Smooth muscle cell (in vitro differentiated cells): Measurements from ENCODE around the gene TOM1L2. TPM values are rescaled to one million over a fixed set of nuclear protein-coding genes. Genes with fewer than 3 reads are reported as not detected.

ENCODE experiments used
- DNase-seq: peaks from one replicate; lab custom pipeline; 2025; ENCODE audit not compliant: unreplicated experiment; lab: John Stamatoyannopoulos, UW
- H2AFZ ChIP-seq: fragments of 200-600 bp; sonication (generic); 2 replicates; pipeline ENCODE4 v1.6.0; 2016; ENCODE audit warnings: antibody characterized with exemption, low read depth, mild to moderate bottlenecking
- H3F3A ChIP-seq: fragments of 200-600 bp; sonication (generic); 2 replicates; pipeline ENCODE4 v1.6.0; 2017; ENCODE audit warnings: antibody characterized with exemption, low read depth
- H3K27ac ChIP-seq: fragments of 200-600 bp; sonication (generic); 2 replicates; pipeline ENCODE4 v1.5.1; 2016; ENCODE audit warnings: low read depth, mild to moderate bottlenecking
- H3K27me3 ChIP-seq: fragments of 200-600 bp; sonication (generic); 2 replicates; pipeline ENCODE4 v1.6.1; 2016; ENCODE audit warnings: low read depth, mild to moderate bottlenecking
- H3K36me3 ChIP-seq: fragments of 200-600 bp; sonication (generic); 2 replicates; pipeline ENCODE4 v1.5.1; 2016; ENCODE audit warnings: low read depth
- H3K4me1 ChIP-seq: fragments of 200-600 bp; sonication (generic); 2 replicates; pipeline ENCODE4 v1.5.1; 2016; ENCODE audit warnings: low read depth
- H3K4me2 ChIP-seq: fragments of 200-600 bp; sonication (generic); 2 replicates; pipeline ENCODE4 v1.6.0; 2016; ENCODE audit warnings: mild to moderate bottlenecking
- H3K4me3 ChIP-seq: fragments of 200-600 bp; sonication (generic); 2 replicates; pipeline ENCODE4 v1.5.1; 2016; ENCODE audit warnings: mild to moderate bottlenecking
- H3K79me2 ChIP-seq: fragments of 200-600 bp; sonication (generic); 2 replicates; pipeline ENCODE4 v1.6.0; 2016; ENCODE audit warnings: low read depth, mild to moderate bottlenecking
- H3K9ac ChIP-seq: fragments of 200-600 bp; sonication (generic); 2 replicates; pipeline ENCODE4 v1.6.0; 2016; ENCODE audit warnings: low read depth
- H3K9me3 ChIP-seq: fragments of 200-600 bp; sonication (generic); replicated peaks from 2 replicates; pipeline ENCODE4 v1.5.1; 2016; ENCODE audit warnings: low read depth
- H4K20me1 ChIP-seq: fragments of 200-600 bp; sonication (generic); 2 replicates; pipeline ENCODE4 v1.6.0; 2016; ENCODE audit warnings: low read depth
- CTCF ChIP-seq: fragments of 200-600 bp; sonication (generic); IDR thresholded peaks from 2 replicates; pipeline ENCODE4 v1.5.1; 2017; ENCODE audit warnings: borderline replicate concordance, mild to moderate bottlenecking, antibody characterized with exemption; ENCODE audit not compliant: insufficient read depth, poor library complexity, severe bottlenecking
- WGBS: methylation state at CpG from one replicate; pipeline ENCODE4 v1.1.7; 2016; ENCODE audit warnings: low lambda C conversion rate; 5-methylcytosine and 5-hydroxymethylcytosine counted together
- polyA plus RNA-seq: library from polyadenylated mRNA; unstranded; fragments of >200 nt; fragmentation: Nextera tagmentation; extraction: Ambion mirVana; gene quantifications from 2 replicates; pipeline ENCODE4 v1.2.1, GENCODE V29; 2016
- total RNA-seq: library from RNA; depleted of rRNA; stranded (reverse); fragments of >200 nt; gene quantifications from 2 replicates; pipeline ENCODE4 v1.2.3, GENCODE V29; 2014

TOM1L2 gene
- total and polyA plus RNA-seq, 2 experiments from 2014 or later, result 20.3 to 27.0 TPM

GRCh38 chr17:17834974-17835373 is 137.2 kb downstream of the TOM1L2 start:
- Histone ChIP-seq H3K27ac (peak overlapping the region; percentile 34), H3K4me3 (peak overlapping the region; percentile 67), H4K20me1 (peaks cover 58% of the 10 kb centered on the region), H3K4me1 (peaks cover 41% of the 10 kb centered on the region), H2AFZ (no peak overlapping the region), H3K36me3 (no peaks in the 10 kb centered on the region), H3K4me2 (peak overlapping the region; percentile 91), H3K9me3 (no peaks in the 10 kb centered on the region), H3F3A (peaks cover 30% of the 10 kb centered on the region), H3K9ac (no peak overlapping the region), H3K79me2 (peaks cover 59% of the 10 kb centered on the region), H3K27me3 (no peaks in the 10 kb centered on the region)
- 85% methylated on average over 4 of the region's 4 CpGs for WGBS
- no peak for TF ChIP-seq CTCF
- DNase-seq, result no peak

GRCh38 chr17:17833658-17834357 is 138.4 kb downstream of the TOM1L2 start:
- Histone ChIP-seq H3K4me1 (peaks cover 36% of the 10 kb centered on the region), H3K27ac (peak overlapping the region; percentile 34), H3F3A (peaks cover 19% of the 10 kb centered on the region), H3K4me3 (no peak overlapping the region), H2AFZ (no peak overlapping the region), H3K9ac (no peak overlapping the region), H3K79me2 (peaks cover 69% of the 10 kb centered on the region), H3K4me2 (peak overlapping the region; percentile 91), H3K9me3 (no peaks in the 10 kb centered on the region), H4K20me1 (peaks cover 69% of the 10 kb centered on the region), H3K36me3 (no peaks in the 10 kb centered on the region), H3K27me3 (no peaks in the 10 kb centered on the region)
- DNase-seq, result no peak
- TF ChIP-seq CTCF, result no peak
- WGBS, result 85% methylated on average over 8 of the region's 8 CpGs

- DNase-seq, result no peak
- WGBS, result 87% methylated on average over 2 of the region's 2 CpGs
- Histone ChIP-seq H2AFZ (no peak overlapping the region), H3K9me3 (no peaks in the 10 kb centered on the region), H3K27ac (no peak overlapping the region), H3F3A (peaks cover under 1% of the 10 kb centered on the region), H3K4me1 (peaks cover 20% of the 10 kb centered on the region), H4K20me1 (peaks cover 87% of the 10 kb centered on the region), H3K4me3 (no peak overlapping the region), H3K4me2 (no peak overlapping the region), H3K27me3 (no peaks in the 10 kb centered on the region), H3K79me2 (peaks cover 86% of the 10 kb centered on the region), H3K9ac (no peak overlapping the region), H3K36me3 (no peaks in the 10 kb centered on the region)
- TF ChIP-seq CTCF, result no peak
Measured at GRCh38 chr17:17832032-17832363, 140.2 kb downstream of the TOM1L2 start.
